Caco-2 (cell line): Measurements from ENCODE around the gene CDKAL1. TPM values are rescaled to one million over a fixed set of nuclear protein-coding genes. Genes with fewer than 3 reads are reported as not detected.

ENCODE experiments used
- BruUV-seq: library from RNA; stranded (reverse); fragments of 400-500 nt; replicated peaks from 2 replicates; lab custom pipeline; 2021; lab: Mats Ljungman, UMichigan
- CTCF ChIA-PET: fragments of 300-600 bp; sonication (Branson Sonifier 250); formaldehyde crosslinking; loops from one replicate; lab custom pipeline; 2022; ENCODE audit warnings: antibody characterized with exemption; lab: Charles Lee
- POLR2A ChIA-PET: fragments of 300-600 bp; sonication (Branson Sonifier 250); formaldehyde crosslinking; loops from one replicate; lab custom pipeline; 2022; ENCODE audit warnings: antibody characterized with exemption; lab: Charles Lee
- DNase-seq, 2 experiments: peaks; one replicate each; pipeline versions ENCODE4 v3.0.0 to v3.0.0-alpha.2; 2020 to 2022
- H3K27me3 ChIP-seq: replicated peaks from 2 replicates; pipeline ENCODE4 v1.6.0; 2011; ENCODE audit warnings: low read length; ENCODE audit not compliant: control insufficient read depth, insufficient read depth
- H3K36me3 ChIP-seq: 2 replicates; pipeline ENCODE4 v1.5.1; 2011; ENCODE audit warnings: low read length; ENCODE audit not compliant: control insufficient read depth, insufficient read depth
- H3K4me1 ChIP-seq: fragments of 250-450 bp; sonication (Bioruptor Pico); 2 replicates; pipeline ENCODE4 v1.5.1; 2020; ENCODE audit warnings: mild to moderate bottlenecking
- H3K4me3 ChIP-seq: 2 replicates; pipeline ENCODE4 v1.5.1; 2011; ENCODE audit warnings: low read depth, mild to moderate bottlenecking, control low read depth, low read length
- H3K9me3 ChIP-seq: fragments of 250-450 bp; sonication (Bioruptor Pico); 2 replicates; pipeline ENCODE4 v1.5.1; 2020; ENCODE audit warnings: mild to moderate bottlenecking, moderate library complexity
- H3K27ac Mint-ChIP-seq: one replicate; pipeline ENCODE4 v1.8.0; 2022; ENCODE audit warnings: mixed read lengths; ENCODE audit not compliant: unreplicated experiment
- H3K27me3 Mint-ChIP-seq: one replicate; pipeline ENCODE4 v1.8.0; 2022; ENCODE audit warnings: mixed read lengths; ENCODE audit not compliant: insufficient read depth, unreplicated experiment
- H3K36me3 Mint-ChIP-seq: one replicate; pipeline ENCODE4 v1.8.0; 2022; ENCODE audit warnings: mild to moderate bottlenecking, mixed read lengths; ENCODE audit not compliant: insufficient read depth, unreplicated experiment
- H3K4me1 Mint-ChIP-seq: one replicate; pipeline ENCODE4 v1.8.0; 2022; ENCODE audit warnings: low read depth, mixed read lengths; ENCODE audit not compliant: unreplicated experiment
- H3K4me3 Mint-ChIP-seq: one replicate; pipeline ENCODE4 v1.8.0; 2022; ENCODE audit warnings: mild to moderate bottlenecking, moderate library complexity, mixed read lengths; ENCODE audit not compliant: unreplicated experiment
- H3K9me3 Mint-ChIP-seq: one replicate; pipeline ENCODE4 v1.8.0; 2022; ENCODE audit warnings: mixed read lengths; ENCODE audit not compliant: unreplicated experiment
- intact Hi-C: fragments of 100-400 bp; cut with micrococcal nuclease; formaldehyde crosslinking; loops from one replicate; pipeline ENCODE4 v1.10.0; 2022; ENCODE audit not compliant: unreplicated experiment
- total RNA-seq: library from RNA; stranded (reverse); gene quantifications from 2 replicates; pipeline ENCODE4 v1.2.3, GENCODE V29; 2022
- TF ChIP-seq, protein P1 (sequence below), 2 experiments: fragments of 200-600 bp in 1 of 2; IDR thresholded peaks; 1 replicate in 1 of 2; 2 replicates in 1 of 2; pipeline versions ENCODE4 v1.5.1 to v1.8.0; 2011 to 2022; ENCODE audit warnings: antibody characterized with exemption in 1 of 2, control low read depth in 1 of 2, inconsistent platforms in 1 of 2, low read depth in 1 of 2, low read length in 1 of 2, mild to moderate bottlenecking in 1 of 2, moderate library complexity in 1 of 2; ENCODE audit not compliant: insufficient read depth in 1 of 2, severe bottlenecking in 1 of 2, unreplicated experiment in 1 of 2

The CDKAL1 gene
- total RNA-seq, 1 experiment from 2014 or later, result 18.7 TPM

DNA sequence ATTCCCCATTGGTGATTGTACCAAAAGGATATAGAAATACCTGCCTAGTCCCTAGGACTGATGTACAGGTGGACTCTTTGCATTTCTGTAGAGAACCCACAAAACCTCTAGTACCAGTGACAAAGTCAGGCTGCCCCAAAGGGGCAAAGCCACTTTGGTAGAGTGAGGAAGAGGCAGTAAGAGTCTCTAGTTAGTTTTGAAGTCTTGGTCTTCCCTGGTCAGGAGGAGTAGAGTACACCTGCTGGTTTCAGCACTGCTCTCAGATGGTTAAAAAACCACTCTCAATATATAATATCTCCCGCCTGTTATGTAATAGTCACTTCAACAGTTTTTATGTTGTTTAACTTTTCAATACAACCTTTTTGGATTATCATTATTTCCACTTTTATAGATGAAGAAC is 344.9 kb downstream of the CDKAL1 start:
- no peak for DNase-seq
- intact Hi-C loops, result loop anchor here (5.0 to 10.0 kb wide), 3 partner anchors 123 to 314 kb away; no protein-coding TSS in a partner anchor
- no peaks in the 10 kb centered on the region for H3K27me3 Mint-ChIP-seq
- peaks cover 10% of the 10 kb centered on the region for H3K9me3 Mint-ChIP-seq
- H3K4me1 ChIP-seq, result peaks cover 41% of the 10 kb centered on the region
- TF ChIP-seq, protein P1, sequence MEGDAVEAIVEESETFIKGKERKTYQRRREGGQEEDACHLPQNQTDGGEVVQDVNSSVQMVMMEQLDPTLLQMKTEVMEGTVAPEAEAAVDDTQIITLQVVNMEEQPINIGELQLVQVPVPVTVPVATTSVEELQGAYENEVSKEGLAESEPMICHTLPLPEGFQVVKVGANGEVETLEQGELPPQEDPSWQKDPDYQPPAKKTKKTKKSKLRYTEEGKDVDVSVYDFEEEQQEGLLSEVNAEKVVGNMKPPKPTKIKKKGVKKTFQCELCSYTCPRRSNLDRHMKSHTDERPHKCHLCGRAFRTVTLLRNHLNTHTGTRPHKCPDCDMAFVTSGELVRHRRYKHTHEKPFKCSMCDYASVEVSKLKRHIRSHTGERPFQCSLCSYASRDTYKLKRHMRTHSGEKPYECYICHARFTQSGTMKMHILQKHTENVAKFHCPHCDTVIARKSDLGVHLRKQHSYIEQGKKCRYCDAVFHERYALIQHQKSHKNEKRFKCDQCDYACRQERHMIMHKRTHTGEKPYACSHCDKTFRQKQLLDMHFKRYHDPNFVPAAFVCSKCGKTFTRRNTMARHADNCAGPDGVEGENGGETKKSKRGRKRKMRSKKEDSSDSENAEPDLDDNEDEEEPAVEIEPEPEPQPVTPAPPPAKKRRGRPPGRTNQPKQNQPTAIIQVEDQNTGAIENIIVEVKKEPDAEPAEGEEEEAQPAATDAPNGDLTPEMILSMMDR (IDR thresholded peaks at IDR 0.05; ENCODE audit: insufficient read depth in 1 of 2, low read depth in 1 of 2, low read length in 1 of 2, severe bottlenecking in 1 of 2, unreplicated experiment in 1 of 2), result no peak
- ChIA-PET CTCF (no interaction called here), POLR2A (no interaction called here)
- H3K27me3 ChIP-seq, result no peaks in the 10 kb centered on the region
- BruUV-seq, result no TSS peak
- H3K4me3 Mint-ChIP-seq, result no peak overlapping the region
- H3K36me3 Mint-ChIP-seq, result no peaks in the 10 kb centered on the region
- no peaks in the 10 kb centered on the region for H3K9me3 ChIP-seq
- H3K36me3 ChIP-seq, result no peaks in the 10 kb centered on the region
- peak overlapping the region; percentile 92 for H3K27ac Mint-ChIP-seq
- H3K4me3 ChIP-seq, result no peak overlapping the region
- H3K4me1 Mint-ChIP-seq, result peaks cover 36% of the 10 kb centered on the region

DNA sequence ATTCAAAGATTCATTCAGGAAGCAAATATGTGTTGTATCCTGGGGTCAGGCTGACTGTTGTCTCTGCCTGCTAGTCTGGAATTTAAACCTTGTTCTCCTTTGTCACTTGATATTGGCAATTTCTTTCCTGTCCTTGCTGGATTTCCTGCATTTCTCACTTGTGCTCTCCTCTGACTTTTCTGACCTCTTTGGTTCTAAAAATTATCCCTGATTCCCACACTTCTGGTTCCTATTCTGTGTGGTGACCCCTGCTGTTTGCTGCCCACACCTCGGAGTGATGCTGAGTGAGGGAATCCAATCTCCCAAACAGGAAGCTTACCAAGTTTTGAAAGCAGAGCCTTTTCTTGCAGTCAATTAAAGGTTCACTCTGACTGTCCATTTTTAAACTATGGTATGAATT is 345.3 kb downstream of the CDKAL1 start:
- TF ChIP-seq, protein P1 (IDR thresholded peaks at IDR 0.05; ENCODE audit: insufficient read depth in 1 of 2, low read depth in 1 of 2, low read length in 1 of 2, severe bottlenecking in 1 of 2, unreplicated experiment in 1 of 2), result no peak
- ChIA-PET POLR2A (no interaction called here), CTCF (no interaction called here)
- H3K4me3 ChIP-seq, result no peak overlapping the region
- DNase-seq, result no peak
- peaks cover 41% of the 10 kb centered on the region for H3K4me1 ChIP-seq
- peak overlapping the region; percentile 92 for H3K27ac Mint-ChIP-seq
- H3K9me3 Mint-ChIP-seq, result peaks cover 10% of the 10 kb centered on the region
- no peaks in the 10 kb centered on the region for H3K9me3 ChIP-seq
- no TSS peak for BruUV-seq
- no peaks in the 10 kb centered on the region for H3K27me3 Mint-ChIP-seq
- H3K36me3 ChIP-seq, result no peaks in the 10 kb centered on the region
- no peak overlapping the region for H3K4me3 Mint-ChIP-seq
- H3K4me1 Mint-ChIP-seq, result peaks cover 36% of the 10 kb centered on the region
- no peaks in the 10 kb centered on the region for H3K36me3 Mint-ChIP-seq
- no peaks in the 10 kb centered on the region for H3K27me3 ChIP-seq
- intact Hi-C loops, result loop anchor here (5.0 to 10.0 kb wide), 3 partner anchors 123 to 315 kb away; no protein-coding TSS in a partner anchor

DNA sequence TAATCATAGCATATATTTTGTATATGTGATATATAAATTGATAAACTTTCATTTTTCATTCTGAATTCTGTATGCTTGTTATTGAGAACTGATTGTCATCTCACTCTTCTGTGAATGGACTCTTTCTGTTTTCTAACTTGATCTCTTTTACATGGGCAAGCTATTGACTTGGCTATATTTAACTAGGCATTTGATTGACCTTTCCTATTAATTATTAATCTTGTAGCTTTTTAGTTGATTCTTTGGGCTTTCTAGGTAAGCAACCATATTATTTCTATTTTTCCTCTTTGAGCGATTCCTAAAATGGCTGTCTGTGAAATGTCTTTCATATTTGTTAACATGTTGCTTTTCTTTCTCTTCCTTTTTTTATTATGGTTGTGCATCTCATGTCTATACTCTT is 347.1 kb downstream of the CDKAL1 start:
- no peak for DNase-seq
- Histone ChIP-seq H3K4me3 (no peak overlapping the region), H3K27me3 (no peaks in the 10 kb centered on the region), H3K4me1 (peaks cover 29% of the 10 kb centered on the region), H3K9me3 (no peaks in the 10 kb centered on the region), H3K36me3 (no peaks in the 10 kb centered on the region)
- Mint-ChIP-seq H3K27me3 (no peaks in the 10 kb centered on the region), H3K4me3 (no peak overlapping the region), H3K4me1 (peaks cover 36% of the 10 kb centered on the region), H3K36me3 (no peaks in the 10 kb centered on the region), H3K27ac (no peak overlapping the region), H3K9me3 (peaks cover 10% of the 10 kb centered on the region)
- BruUV-seq, result no TSS peak
- TF ChIP-seq, protein P1 (IDR thresholded peaks at IDR 0.05; ENCODE audit: insufficient read depth in 1 of 2, low read depth in 1 of 2, low read length in 1 of 2, severe bottlenecking in 1 of 2, unreplicated experiment in 1 of 2), result no peak
- intact Hi-C loops, result no loop called here
- CTCF ChIA-PET, result no interaction called here
- POLR2A ChIA-PET, result no interaction called here
